GM18951 (cell line): ENCODE data around the gene OLFML1.

Experiments used
- POLR2A ChIP-seq: IDR thresholded peaks from 4 replicates; pipeline ENCODE4 v1.6.1; 2011; ENCODE audit warnings: mild to moderate bottlenecking; ENCODE audit not compliant: insufficient read length, insufficient read depth; ENCODE audit errors: extremely low read depth
- in situ Hi-C: fragments of 300-500 bp; cut with MboI; formaldehyde crosslinking; loops from one replicate; pipeline ENCODE4 v1.12.0; 2022; ENCODE audit warnings: low sequenced_read_pairs, mixed read lengths, inconsistent platforms; ENCODE audit not compliant: unreplicated experiment

The OLFML1 gene

GRCh38 chr11:7487360-7487759, 2.1 kb downstream of the OLFML1 start:
- in situ Hi-C loops: no loop called here
- no peak for TF ChIP-seq POLR2A

GRCh38 chr11:7488681-7489080, 3.4 kb downstream of the OLFML1 start:
- in situ Hi-C loops: no loop called here
- TF ChIP-seq POLR2A: no peak

GRCh38 chr11:7489376-7489775, 4.1 kb downstream of the OLFML1 start:
- in situ Hi-C loops: no loop called here
- no peak for TF ChIP-seq POLR2A

- no peak for TF ChIP-seq POLR2A
- in situ Hi-C loops: no loop called here
These were observed 4.7 kb downstream of the OLFML1 start for GRCh38 chr11:7490054-7490453.

- TF ChIP-seq POLR2A: no peak
- in situ Hi-C loops: no loop called here
These were observed 5.2 kb downstream of the OLFML1 start for GRCh38 chr11:7490535-7490934.

GRCh38 chr11:7492253-7492652, 6.9 kb downstream of the OLFML1 start:
- in situ Hi-C loops: no loop called here

GRCh38 chr11:7493670-7494069, 8.4 kb downstream of the OLFML1 start:
- TF ChIP-seq POLR2A: no peak
- in situ Hi-C loops: no loop called here

More at GRCh38 chr11:7492253-7492652, 6.9 kb downstream of the OLFML1 start:
- no peak for TF ChIP-seq POLR2A

- in situ Hi-C loops: no loop called here
- TF ChIP-seq POLR2A: no peak
These were observed 8.9 kb downstream of the OLFML1 start for GRCh38 chr11:7494086-7494745.

- in situ Hi-C loops: no loop called here
- no peak for TF ChIP-seq POLR2A
These were observed 10.7 kb downstream of the OLFML1 start for GRCh38 chr11:7495882-7496551.

- no peak for TF ChIP-seq POLR2A
- in situ Hi-C loops: no loop called here
These were observed 12.9 kb downstream of the OLFML1 start for GRCh38 chr11:7498193-7498592.

- no peak for TF ChIP-seq POLR2A
- in situ Hi-C loops: no loop called here
These were observed 13.8 kb downstream of the OLFML1 start for GRCh38 chr11:7499081-7499480.

- TF ChIP-seq POLR2A: no peak
- in situ Hi-C loops: no loop called here
These were observed 14.9 kb downstream of the OLFML1 start for GRCh38 chr11:7500251-7500650.

GRCh38 chr11:7501251-7501650, 15.9 kb downstream of the OLFML1 start:
- in situ Hi-C loops: no loop called here
- no peak for TF ChIP-seq POLR2A

GRCh38 chr11:7501894-7502293, 16.6 kb downstream of the OLFML1 start:
- in situ Hi-C loops: no loop called here

More at GRCh38 chr11:7501894-7502293, 16.6 kb downstream of the OLFML1 start:
- TF ChIP-seq POLR2A: no peak
